ENCODE data around the gene HAS3.
A peak's percentile ranks its signal among the peaks of the same experiment; 100 is the strongest.
"Not testable (repeated sequence)": the region's sequence is repeated elsewhere in the genome, so short reads cannot be mapped to it uniquely, and the experiment has no call there.

Gene HAS3, protein sequence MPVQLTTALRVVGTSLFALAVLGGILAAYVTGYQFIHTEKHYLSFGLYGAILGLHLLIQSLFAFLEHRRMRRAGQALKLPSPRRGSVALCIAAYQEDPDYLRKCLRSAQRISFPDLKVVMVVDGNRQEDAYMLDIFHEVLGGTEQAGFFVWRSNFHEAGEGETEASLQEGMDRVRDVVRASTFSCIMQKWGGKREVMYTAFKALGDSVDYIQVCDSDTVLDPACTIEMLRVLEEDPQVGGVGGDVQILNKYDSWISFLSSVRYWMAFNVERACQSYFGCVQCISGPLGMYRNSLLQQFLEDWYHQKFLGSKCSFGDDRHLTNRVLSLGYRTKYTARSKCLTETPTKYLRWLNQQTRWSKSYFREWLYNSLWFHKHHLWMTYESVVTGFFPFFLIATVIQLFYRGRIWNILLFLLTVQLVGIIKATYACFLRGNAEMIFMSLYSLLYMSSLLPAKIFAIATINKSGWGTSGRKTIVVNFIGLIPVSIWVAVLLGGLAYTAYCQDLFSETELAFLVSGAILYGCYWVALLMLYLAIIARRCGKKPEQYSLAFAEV
- total RNA-seq: 1.8 to 2.2 (median 1.9) reads per million in 4 donors

DNA sequence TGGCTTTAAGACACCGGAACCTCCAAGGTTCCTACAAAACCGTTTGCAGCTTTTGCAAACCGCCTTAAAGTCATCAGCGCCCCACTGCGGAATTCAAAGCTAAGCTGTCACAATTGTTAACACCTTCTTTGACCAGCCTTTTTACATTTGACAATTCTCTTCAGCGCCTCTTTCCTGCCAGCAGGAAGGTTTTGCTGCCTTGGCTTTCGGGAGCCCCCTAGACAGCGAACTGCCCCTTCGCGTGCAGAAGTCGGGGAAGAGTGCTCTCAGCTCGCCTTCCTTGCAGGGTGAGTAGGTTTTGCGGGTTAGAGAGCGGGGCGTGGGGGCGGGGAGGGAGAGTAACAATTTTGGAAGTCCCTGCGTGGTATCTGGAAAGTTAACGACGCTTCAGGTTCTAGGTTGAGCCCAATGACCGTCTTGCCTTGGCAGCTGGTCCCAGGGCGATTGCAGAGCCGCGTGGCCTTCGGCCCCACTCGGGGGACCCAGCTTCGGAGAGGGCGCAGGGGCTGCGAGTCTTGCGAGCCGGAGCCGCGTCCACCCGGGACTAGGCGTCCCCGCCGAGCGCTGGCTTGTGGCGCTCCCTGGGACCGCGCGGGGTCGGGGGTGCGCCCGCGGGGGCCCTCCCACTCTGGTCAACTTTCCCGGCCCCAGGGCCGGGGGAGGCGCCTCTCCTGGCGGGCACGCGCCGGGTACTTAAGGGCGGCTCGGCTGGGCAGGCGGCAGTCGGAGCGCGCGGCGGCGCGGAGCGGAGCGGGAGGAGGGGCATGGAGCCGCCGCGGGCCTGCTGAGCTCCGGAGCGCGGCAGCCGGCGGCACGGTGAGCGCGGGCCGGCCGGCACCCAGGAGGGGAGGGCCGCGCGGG lies at the start of gene HAS3:
TSS of gene HAS3 (plus strand) at position 153 of the 861 bp plus-strand sequence. CDS start 3,743 bp downstream, outside the sequence.
- DNase-seq: peak in 1 of 5 donors; percentile 33

DNA sequence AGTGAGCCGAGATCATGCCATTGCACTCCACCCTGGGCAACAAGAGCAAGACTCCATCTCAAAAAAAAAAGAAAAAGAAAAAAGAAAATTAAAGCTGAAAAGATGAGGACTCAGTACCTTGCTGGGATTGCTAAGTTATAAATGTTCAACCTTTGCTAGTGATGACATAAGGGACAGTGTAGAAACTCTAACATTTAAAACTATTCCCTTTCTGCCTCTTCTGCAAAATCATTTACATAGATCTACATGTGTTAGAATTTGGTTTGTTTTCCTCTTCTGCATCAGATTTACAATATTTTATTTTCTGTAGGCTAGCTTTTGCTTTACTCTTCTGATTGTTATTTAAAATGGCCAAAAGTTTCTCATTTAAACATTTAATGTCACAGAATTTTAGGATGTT lies 49.5 kb upstream of the HAS3 start:
- DNase-seq: no peak

DNA sequence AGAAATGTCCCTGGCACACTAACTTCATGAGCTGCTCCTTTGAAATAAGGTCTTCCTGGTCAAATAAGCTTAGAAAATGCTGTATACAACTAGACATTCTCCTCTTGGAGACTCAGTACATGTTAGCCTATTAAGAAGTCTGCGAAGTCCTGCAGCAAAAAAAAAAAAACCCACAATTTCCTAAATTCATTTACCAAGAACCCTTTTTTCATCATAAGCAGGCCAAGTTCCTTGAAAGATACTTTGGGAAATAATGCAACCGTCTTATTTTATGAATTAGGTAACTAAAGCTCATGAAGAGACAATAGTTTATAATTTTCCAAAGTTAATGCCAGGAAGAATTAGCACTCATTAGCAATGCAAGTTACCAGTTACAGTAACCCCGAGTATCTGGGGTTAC lies 49.0 kb upstream of the HAS3 start:
- no peak for DNase-seq

DNA sequence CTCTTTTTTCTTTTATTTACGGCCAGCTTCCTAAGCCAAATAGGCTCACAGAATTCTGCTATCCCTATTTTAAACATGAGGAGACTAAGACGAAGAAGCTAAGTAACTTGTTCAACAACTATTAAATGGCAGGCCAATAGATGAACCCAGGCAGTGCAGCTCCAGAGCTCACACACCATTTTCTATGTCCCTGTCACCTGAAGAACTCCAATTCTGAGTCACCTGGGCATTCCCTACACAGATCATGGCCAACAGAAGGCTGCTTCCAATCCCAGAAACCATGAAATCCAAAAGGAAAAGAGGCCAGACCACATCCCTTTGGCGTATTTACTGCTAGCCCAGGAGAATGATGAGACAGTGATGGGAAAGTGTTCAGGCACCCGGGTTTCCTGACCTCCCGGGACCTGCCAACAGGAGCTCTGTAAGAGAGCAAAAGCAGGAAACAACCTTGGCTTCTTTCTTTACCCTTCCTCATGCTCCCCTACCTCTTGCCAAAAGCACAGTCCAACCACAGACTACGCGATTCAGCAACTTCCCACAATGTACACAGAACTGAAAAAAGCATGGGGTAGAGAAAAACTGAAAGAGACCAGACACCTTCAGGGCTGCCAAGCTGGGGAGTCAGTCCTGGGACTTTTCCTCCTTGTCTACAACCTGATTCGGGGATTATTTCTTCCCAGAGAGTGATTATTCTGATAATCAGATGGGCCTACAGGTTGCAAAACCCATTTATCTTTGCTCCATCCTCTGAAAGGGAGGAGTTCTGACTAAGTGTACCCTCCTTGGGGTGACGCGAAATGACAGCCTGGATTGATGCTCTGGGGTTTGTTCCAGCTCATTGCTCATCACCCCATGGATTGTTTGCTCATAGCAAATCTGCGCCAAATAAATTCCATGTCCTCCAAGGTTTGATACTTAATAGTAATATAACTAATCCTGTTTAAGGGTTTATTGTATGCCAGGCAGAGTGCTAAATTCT lies 47.8 kb upstream of the HAS3 start:
- DNase-seq: no peak

DNA sequence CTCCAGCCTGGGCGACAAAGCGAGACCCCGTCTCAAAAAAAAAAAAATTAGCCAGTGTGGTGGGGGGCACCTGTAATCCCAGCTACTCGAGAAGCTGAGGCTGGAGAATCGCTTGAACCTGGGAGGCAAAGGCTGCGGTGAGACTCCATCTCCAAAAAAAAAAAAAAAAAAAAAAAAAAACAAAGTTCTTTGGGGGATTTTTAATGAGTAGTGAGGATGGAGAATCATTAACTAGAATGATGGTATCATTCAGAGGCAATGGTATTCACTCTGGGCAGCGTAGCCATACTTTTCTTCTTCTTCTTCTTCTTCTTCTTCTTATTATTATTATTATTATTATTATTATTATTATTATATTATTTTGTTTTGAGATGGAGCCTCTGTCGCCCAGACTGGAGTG lies 42.0 kb upstream of the HAS3 start:
- DNase-seq: not testable (repeated sequence)

DNA sequence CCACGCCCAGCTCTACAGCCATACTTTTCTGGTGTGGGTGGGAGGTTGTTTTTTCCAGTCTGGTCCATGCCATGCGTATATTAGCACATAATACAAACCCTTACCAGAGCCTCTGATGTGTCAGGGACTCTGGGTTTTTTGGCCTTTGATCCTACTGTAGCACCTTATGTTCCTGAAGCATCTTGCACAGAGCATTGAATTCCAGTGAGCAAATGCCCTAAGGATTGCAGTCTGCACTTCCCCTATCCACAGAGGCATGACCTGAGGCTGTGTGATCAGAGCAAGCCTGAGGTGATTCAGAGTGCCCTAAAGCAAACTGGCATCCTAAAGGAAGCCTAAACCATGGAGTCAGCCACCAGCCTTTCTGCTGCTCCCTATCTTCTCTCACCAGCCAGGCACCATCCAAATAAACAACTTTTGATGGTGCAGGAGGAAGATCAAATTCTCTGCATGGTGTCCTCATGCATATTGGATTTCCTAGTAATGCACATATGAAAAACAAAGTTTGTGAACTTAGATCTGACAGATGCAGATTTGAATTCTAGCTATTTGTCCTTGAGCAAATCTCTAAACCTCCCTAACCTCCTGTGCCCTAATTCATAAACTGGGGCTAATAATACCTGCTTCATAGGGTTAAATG lies 41.2 kb upstream of the HAS3 start:
- DNase-seq: no peak

DNA sequence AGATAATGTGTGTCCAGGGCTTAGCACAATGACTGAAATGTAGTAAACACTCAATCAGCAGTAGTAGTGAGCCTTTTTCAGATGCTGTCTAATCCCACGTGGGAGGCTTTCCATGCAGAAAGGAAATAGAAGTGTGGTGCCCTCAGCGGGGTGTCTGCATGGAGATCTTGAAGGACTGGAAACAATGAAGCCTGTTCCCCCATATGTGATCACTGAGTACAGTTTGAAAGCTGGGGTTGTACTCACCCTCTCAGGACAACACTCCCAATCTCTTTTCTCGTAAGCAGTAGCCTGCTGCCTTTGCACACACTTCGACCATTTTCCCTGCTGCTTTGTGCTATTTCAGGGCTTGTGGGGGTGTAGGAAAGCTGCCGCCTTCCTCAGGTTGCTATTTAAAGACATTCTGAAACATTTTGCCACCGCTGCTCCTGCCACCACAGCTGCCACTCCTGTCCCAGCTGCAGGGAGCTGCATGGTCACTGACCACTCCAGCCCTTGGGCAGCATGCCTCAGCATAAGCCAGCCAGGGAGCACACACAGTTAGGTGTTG lies 40.6 kb upstream of the HAS3 start:
- no peak for DNase-seq

DNA sequence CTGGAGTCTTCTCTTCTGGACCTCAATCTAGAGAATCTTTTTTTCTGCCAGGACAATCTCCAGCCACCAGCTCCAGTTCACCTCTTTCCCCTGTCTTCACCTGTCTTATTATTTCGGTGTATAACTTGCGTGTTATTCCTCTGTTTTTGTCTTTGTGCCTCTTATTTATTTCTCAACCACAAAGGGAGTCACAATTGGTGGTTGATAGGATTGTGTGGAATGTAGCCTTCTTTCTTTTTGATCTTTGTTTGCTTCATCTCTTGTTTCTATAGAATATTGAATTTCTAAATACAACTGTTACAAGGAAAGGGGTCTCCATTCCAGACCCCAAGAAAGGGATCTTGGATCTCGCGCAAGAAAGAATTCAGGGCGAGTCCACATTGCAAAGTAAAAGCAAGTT lies 35.9 kb upstream of the HAS3 start:
- DNase-seq: no peak

DNA sequence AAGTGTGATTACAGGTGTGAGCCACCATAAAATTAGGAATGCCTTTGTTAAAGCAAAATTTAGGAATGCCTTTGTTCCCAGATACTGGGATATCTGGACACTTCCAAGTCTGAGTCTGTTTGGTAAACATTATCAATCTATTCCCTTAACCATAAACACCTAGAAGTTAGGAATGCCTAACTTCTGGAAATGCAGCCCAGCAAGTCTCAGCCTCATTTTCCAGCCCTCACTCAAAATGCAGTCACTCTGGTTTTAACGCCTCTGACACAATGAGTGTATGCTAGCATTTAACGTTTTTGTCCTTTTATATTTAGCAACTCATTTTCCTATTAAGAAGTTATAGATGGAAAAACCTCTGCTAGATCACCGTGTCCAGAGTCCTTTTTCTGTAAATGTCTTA lies 34.4 kb upstream of the HAS3 start:
- no peak for DNase-seq

DNA sequence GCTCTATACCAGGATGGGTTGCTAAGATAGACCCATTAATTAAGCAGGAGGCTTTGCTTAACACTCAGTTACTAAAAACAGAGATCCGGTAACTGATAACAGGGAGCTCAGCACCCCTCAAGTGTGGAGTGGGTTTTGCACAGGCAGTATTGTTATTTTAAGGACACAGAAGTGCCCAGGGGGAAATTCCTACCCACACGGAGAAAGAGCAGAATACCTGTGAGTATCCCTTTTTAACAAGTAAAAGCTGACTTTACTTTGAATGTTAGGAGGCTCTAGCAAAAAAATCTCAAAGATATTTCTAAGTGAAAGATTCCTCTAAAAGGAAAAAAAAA lies 32.8 kb upstream of the HAS3 start:
- no peak for DNase-seq

DNA sequence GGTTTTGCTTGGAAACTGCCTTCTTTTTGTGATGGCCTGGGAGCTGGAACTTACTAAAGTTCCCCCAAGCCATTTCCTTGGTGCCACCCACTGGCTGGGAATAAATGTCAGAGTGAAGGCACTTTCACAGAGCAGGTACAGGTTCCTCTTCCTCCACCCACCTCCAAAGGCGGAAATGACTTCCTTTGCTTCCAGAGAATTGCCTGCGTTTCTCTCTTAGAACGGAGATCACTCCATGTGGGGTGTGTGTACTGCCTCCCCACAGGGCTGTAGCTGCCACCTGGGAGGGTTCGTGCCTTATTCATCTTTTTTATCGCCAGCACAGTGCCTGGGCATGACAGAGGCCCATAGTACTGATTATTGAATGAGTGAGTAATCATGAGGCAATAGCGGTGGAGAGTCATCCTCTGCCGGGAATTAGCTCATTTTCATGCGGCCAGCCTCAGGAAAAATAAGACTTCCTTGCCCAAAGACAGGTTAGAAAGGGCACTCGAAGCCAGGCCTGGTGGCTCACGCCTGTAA lies 32.2 kb upstream of the HAS3 start:
- no peak for DNase-seq

DNA sequence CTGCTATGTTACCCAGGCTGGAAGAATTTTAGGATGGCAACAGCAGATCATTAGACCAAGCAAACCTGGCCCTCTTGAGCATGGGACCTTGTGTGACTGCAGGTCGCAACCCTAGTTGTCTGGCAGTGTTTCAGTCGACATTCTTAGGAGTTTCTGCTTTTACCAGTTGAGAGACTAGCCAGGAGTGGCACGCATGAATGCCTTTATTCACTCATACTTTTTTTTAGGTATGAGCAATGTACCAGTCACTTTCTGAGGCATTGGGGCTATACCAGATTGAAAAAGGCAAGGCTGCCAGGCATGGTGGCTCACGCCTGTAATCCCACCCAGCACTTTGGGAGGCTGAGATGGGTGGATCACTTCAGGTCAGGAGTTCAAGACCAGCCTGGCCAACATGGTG lies 28.2 kb upstream of the HAS3 start:
- no peak for DNase-seq

DNA sequence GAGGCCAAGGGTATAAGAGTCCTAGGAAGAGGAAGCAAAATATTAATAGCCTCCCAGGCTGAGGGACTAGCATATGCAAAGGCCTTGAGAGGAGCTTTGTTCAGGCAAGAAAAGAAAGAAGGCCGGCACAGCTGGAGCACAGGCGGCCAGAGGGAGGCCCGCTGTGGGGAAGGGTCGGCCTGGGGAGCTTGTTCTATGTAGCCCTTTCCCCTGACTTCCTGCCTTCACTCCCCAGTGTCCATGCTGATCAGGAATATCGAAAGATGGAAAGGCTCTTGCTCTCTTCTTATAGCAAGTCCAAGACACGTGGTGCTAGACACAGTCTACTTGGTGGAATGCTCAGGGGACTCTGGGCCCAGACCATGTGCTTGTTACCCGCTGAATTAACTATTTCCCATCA lies 27.4 kb upstream of the HAS3 start:
- no peak for DNase-seq

DNA sequence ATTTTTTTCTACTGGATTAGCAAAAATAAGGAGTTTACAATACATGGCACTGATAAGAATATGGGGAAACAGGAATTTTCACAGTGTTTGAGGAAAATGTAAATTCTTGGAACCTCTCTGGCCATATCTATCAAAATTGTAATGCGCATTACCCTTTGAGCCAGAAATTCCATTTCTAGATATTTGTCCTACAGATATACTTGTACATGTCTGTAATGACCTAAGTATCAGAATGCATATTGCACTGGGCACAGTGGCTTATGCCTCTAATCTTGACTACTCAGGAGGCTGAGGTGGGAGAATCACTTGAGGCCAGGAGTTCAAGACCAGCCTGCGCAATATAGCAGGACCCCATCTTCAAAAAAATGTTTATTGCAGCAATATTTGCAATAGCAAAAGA lies 25.8 kb upstream of the HAS3 start:
- no peak for DNase-seq

DNA sequence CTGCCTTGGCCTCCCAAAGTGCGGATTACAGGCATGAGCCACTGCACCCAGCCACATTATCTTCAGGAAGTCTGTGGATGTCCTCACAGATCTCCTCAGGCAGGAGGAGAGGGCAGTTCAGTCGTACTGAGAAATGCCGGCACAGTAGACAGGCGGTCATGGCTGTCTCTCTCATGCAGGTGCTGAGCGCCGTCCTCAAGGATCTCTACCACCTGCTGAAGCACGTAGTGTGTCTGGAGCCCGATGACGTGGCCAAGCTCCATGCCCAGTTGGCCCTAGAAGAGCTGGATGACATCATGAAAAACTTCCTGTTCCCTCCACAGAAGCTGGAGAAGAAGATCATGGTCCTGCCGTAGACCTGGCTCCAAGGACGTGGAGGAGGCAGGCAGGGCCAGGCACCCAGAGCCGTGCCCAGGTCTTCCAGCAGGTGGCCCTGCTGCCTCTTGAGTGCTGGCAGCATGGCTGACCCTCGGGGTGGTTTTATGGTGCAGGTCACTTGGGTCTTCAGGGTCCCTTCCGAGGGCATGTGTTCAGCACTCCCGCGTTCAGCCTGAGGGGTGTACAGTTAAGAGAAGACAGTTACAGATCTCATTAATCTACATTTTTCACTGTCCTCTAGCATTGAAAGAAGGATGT lies 22.0 kb upstream of the HAS3 start:
- DNase-seq: no peak

DNA sequence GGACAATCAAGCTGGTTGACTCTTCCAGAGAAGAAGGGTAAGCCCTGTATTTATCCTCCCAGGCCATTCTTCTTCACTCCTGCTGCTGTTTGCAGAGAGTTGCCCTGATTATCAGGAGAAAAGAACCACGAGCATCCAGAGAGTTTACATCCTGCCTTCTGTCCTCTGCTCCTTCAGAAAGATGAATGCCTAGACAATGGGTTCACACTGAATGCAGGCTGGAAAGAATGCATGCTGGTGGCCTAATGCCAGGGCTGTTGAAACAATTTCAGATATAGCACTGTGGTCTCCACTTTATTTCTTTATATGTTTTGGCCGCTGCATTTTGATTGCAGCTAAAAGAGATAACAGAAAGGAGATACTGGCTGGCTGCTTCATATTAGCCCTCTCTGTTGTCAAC lies 21.2 kb upstream of the HAS3 start:
- DNase-seq: no peak

DNA sequence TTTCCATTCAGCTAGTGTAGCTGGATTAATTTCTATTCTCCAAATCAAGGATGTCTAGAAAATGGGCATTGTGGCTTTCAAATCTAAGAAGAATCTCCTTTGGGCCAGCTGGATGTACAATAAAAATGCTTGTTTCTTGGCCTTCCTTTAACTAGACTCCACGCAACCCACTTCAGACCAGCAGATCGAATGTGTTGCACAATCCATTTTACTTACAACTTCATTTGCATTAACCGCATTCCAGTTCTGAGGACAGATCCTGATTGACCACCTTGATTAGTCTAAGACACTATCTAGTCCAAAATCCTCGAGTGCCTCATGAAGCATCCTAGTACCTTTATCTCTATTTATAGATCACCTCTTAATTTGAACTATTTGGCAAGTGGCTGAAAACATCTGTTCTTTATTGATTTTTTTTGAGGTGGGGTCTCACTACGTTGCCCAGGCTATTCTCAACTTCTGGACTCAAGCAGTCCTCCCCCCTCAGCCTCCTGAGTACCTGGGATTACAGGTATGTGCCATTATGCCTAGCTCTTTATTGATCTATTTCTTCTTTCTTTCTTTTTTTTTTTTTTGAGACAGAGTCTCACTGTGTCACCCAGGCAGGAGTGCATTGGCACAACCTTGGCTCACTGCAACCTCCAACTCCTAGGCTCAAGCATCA lies 20.3 kb upstream of the HAS3 start:
- DNase-seq: no peak

DNA sequence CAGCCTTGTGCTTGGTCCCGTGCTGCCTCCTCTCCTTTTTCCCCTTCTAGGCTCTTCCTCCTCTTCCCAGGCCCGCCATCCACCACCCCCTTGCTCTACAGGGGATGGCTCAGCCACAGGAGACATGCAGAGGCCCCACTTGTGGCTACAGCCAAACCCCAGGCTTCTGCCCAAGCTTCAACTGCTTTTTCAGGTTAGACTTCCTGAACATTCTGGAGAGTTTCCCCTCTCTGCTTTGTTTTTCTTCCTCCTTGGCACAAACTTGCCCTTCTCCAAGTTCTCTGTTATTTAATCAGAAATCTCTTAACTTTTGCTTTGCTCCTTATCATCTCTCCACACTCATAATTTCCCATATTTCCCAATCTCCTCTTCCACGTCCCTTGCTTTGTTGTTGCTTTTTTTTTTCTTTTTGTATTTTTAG lies 18.3 kb upstream of the HAS3 start:
- DNase-seq: no peak

DNA sequence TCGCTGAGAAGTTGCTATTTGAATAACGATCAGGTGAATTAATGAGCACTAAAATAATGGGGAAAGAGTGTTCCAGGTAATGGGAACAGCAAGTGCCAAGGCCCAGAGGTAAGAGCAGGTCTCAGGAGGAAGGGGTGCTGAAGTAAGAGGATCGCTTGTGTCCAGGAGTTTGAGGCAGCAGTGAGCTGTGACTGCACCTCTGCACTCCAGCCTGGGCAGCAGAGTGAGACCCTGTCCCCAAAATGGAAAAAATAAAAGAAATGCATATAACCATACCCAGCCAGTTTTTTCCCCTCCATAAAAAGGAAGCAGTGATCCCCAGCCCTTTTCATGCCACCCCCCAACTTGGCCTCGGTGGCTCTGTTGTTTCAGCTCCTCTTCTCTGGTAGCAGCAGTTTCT lies 16.8 kb upstream of the HAS3 start:
- no peak for DNase-seq

Measured in T-helper 1 cell (primary cell).